ENCODE results near the gene PCNP.

DNA sequence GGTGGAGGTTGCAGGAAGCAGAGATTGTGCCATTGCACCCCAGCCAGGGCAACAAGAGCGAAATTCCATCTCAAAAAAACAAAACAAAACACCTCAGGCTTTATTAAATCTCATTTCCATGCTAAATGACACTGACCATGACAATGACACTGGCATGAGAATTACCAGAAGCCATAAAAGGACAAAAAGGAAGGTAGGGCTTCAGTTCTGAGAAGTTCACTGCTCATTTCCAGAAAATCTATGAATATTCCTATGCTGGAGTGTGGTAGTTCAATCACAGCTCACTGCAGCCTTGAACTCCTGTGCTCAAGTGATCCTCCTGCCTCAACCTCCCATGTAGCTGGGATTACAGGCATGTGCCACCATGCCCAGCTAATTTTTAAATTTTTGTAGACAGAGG, 44.7 kb downstream of the PCNP start:
- TF ChIP-seq, protein P1, sequence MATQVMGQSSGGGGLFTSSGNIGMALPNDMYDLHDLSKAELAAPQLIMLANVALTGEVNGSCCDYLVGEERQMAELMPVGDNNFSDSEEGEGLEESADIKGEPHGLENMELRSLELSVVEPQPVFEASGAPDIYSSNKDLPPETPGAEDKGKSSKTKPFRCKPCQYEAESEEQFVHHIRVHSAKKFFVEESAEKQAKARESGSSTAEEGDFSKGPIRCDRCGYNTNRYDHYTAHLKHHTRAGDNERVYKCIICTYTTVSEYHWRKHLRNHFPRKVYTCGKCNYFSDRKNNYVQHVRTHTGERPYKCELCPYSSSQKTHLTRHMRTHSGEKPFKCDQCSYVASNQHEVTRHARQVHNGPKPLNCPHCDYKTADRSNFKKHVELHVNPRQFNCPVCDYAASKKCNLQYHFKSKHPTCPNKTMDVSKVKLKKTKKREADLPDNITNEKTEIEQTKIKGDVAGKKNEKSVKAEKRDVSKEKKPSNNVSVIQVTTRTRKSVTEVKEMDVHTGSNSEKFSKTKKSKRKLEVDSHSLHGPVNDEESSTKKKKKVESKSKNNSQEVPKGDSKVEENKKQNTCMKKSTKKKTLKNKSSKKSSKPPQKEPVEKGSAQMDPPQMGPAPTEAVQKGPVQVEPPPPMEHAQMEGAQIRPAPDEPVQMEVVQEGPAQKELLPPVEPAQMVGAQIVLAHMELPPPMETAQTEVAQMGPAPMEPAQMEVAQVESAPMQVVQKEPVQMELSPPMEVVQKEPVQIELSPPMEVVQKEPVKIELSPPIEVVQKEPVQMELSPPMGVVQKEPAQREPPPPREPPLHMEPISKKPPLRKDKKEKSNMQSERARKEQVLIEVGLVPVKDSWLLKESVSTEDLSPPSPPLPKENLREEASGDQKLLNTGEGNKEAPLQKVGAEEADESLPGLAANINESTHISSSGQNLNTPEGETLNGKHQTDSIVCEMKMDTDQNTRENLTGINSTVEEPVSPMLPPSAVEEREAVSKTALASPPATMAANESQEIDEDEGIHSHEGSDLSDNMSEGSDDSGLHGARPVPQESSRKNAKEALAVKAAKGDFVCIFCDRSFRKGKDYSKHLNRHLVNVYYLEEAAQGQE (IDR thresholded peaks at IDR 0.05; ENCODE audit: low read depth, low read length) = no peak
- TF ChIP-seq, protein P2, sequence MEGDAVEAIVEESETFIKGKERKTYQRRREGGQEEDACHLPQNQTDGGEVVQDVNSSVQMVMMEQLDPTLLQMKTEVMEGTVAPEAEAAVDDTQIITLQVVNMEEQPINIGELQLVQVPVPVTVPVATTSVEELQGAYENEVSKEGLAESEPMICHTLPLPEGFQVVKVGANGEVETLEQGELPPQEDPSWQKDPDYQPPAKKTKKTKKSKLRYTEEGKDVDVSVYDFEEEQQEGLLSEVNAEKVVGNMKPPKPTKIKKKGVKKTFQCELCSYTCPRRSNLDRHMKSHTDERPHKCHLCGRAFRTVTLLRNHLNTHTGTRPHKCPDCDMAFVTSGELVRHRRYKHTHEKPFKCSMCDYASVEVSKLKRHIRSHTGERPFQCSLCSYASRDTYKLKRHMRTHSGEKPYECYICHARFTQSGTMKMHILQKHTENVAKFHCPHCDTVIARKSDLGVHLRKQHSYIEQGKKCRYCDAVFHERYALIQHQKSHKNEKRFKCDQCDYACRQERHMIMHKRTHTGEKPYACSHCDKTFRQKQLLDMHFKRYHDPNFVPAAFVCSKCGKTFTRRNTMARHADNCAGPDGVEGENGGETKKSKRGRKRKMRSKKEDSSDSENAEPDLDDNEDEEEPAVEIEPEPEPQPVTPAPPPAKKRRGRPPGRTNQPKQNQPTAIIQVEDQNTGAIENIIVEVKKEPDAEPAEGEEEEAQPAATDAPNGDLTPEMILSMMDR (IDR thresholded peaks at IDR 0.05) = no peak
- TF ChIP-seq RFX5 (IDR thresholded peaks at IDR 0.05; ENCODE audit: low read length) (no peak), TAF1 (IDR thresholded peaks at IDR 0.05; ENCODE audit: borderline replicate concordance, low read depth, low read length) (no peak), POLR2AphosphoS5 (IDR thresholded peaks at IDR 0.05; ENCODE audit: low read depth, low read length) (no peak), EZH2phosphoT487 (IDR thresholded peaks at IDR 0.05; ENCODE audit: borderline replicate concordance, low read depth) (no peak), NFIC (IDR thresholded peaks at IDR 0.05; ENCODE audit: borderline replicate concordance) (no peak), RAD21 (IDR thresholded peaks at IDR 0.05; ENCODE audit: low read length) (no peak)
